WTC11 (cell line): ENCODE results near the gene CORO6.

Experiments used
- JUN ChIP-seq: sonication (generic); formaldehyde crosslinking; IDR thresholded peaks from 2 replicates; pipeline ENCODE4 v1.8.0; 2023; ENCODE audit warnings: mild to moderate bottlenecking, missing genetic modification reagents
- TF ChIP-seq, protein P1 (sequence below): sonication (generic); formaldehyde crosslinking; IDR thresholded peaks from 2 replicates; pipeline ENCODE4 v1.8.0; 2022; ENCODE audit warnings: mild to moderate bottlenecking, missing genetic modification reagents
- TF ChIP-seq, protein P2 (sequence below): fragments of 200-600 bp; IDR thresholded peaks from 2 replicates; pipeline ENCODE4 v1.8.0; 2022; ENCODE audit warnings: antibody characterized with exemption

DNA sequence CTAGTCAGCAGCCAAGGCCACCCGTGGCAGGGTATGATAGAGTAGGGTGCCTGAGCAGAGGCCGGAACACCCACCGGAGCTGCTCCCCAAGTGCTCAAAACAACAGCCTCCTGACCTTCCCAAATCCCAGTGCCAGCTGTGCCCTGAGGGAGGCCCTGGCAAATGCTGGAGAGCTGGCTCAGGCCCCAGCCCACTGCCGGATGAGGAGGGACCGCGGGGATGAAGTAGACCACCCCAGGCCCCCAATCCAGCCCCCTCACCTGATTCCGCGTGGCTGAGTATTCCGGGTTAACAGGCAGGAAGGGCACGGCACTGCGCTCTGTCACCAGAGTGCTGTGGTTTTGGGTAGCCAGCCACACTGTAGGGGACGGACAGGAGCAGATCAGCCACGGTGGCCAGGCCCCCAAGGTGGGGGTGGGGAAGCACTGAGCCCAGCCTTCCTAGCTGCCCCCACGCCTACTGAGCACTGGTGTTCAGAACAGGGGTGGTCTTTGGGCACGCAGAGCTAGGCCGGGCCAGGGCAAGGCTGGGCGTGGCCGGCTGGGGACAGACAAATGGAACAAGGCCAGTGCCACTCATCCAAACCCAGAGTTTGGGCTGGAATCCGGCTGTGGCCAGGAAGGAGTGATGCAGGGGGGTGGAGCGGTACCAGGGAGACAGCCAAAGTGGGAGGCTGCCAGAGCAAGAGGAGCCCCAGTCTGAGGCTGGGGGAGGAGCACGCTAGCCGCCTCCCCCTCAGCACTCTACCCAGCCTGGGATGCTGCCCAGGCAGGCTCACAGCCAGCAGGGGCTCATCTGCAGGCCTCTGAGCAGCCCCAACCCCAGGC is 45.1 kb downstream of the CORO6 start:
- TF ChIP-seq JUN (CRISPR knock-in tag) = no peak
- TF ChIP-seq, protein P1, sequence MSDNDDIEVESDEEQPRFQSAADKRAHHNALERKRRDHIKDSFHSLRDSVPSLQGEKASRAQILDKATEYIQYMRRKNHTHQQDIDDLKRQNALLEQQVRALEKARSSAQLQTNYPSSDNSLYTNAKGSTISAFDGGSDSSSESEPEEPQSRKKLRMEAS (CRISPR knock-in tag) = no peak
- TF ChIP-seq, protein P2, sequence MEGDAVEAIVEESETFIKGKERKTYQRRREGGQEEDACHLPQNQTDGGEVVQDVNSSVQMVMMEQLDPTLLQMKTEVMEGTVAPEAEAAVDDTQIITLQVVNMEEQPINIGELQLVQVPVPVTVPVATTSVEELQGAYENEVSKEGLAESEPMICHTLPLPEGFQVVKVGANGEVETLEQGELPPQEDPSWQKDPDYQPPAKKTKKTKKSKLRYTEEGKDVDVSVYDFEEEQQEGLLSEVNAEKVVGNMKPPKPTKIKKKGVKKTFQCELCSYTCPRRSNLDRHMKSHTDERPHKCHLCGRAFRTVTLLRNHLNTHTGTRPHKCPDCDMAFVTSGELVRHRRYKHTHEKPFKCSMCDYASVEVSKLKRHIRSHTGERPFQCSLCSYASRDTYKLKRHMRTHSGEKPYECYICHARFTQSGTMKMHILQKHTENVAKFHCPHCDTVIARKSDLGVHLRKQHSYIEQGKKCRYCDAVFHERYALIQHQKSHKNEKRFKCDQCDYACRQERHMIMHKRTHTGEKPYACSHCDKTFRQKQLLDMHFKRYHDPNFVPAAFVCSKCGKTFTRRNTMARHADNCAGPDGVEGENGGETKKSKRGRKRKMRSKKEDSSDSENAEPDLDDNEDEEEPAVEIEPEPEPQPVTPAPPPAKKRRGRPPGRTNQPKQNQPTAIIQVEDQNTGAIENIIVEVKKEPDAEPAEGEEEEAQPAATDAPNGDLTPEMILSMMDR = no peak
